ENCODE measurements around the gene ZBTB20. TPM values are rescaled to one million over a fixed set of nuclear protein-coding genes. Genes with fewer than 3 reads are reported as not detected.

Gene ZBTB20
- total and polyA plus RNA-seq, 10 of the 15 experiments (the other 5 are each of a cell fraction or from before 2014, with no cell fraction given), result 0.20 to 5.5 (median 2.2) TPM

GRCh38 chr3:114584734-114585371 lies 562.2 kb downstream of the ZBTB20 start:
- BruUV-seq (replicated peaks), result no TSS peak
- H3K9ac ChIP-seq (ENCODE audit: control insufficient read depth, insufficient read depth, low read length), result peak overlapping the region; percentile 39; the same call in 1 of the 2 replicates
- RAD21 ChIA-PET (ENCODE audit: unreplicated experiment), result no interaction called here
- no peak for TF ChIP-seq SMARCA5 (IDR thresholded peaks at IDR 0.05)
- TF ChIP-seq PAX5 (IDR thresholded peaks at IDR 0.05; ENCODE audit: borderline replicate concordance, low read depth, low read length), result no peak
- no peak for TF ChIP-seq FOXM1 (IDR thresholded peaks at IDR 0.05; ENCODE audit: low read depth, low read length)
- TF ChIP-seq NFYA (IDR thresholded peaks at IDR 0.05; ENCODE audit: borderline replicate concordance, low read depth, low read length), result no peak
- peak in 2 of 3 experiments; percentile 10 to 23; a peak in 3 of 6 replicates for TF ChIP-seq CTCF (IDR thresholded peaks at IDR 0.05 in 2 of 3, conservative IDR thresholded peaks at IDR 0.05 in 1 of 3; ENCODE audit: control insufficient read depth in 2 of 3, extremely low read depth in 1 of 3, insufficient read depth in 1 of 3, low read depth in 3 of 3, low read length in 3 of 3)
- no peak for TF ChIP-seq HDGF (IDR thresholded peaks at IDR 0.05)
- no peak for TF ChIP-seq WRNIP1 (IDR thresholded peaks at IDR 0.05; ENCODE audit: borderline replicate concordance, low read depth, low read length)
- no peak for TF ChIP-seq SKIL (IDR thresholded peaks at IDR 0.05; ENCODE audit: low read depth, poor library complexity, severe bottlenecking)
- TF ChIP-seq ZZZ3 (IDR thresholded peaks at IDR 0.05; ENCODE audit: control insufficient read depth, insufficient read length, low read depth), result no peak
- no peak for TF ChIP-seq ATF2 (IDR thresholded peaks at IDR 0.05; ENCODE audit: low read length)
- peak; percentile 41; the same call in 1 of the 2 replicates for TF ChIP-seq RAD21 (IDR thresholded peaks at IDR 0.05; ENCODE audit: insufficient read depth, low read depth, low read length)
- TF ChIP-seq FOXK2 (IDR thresholded peaks at IDR 0.05), result no peak
- TF ChIP-seq TAF1 (IDR thresholded peaks at IDR 0.05; ENCODE audit: borderline replicate concordance, low read depth, low read length), result no peak
- TF ChIP-seq CEBPZ (IDR thresholded peaks at IDR 0.05; ENCODE audit: low read depth, low read length), result no peak

More at GRCh38 chr3:114584734-114585371, 562.2 kb downstream of the ZBTB20 start:
- H3K79me2 ChIP-seq (ENCODE audit: control insufficient read depth, insufficient read depth, low read length), result no peaks in the 10 kb centered on the region
- 0 out of 2 replicates have a peak overlapping the region, but pooled peaks have one; percentile 0 for H3K4me3 ChIP-seq
- ATAC-seq, result peak; percentile 60
- POLR2A ChIA-PET, result no interaction called here
- no peaks in the 10 kb centered on the region for H3K27me3 ChIP-seq (replicated peaks in 1 of 2; ENCODE audit: control insufficient read depth in 2 of 2, insufficient read depth in 2 of 2, low read length in 1 of 2)
- H3K4me1 ChIP-seq (ENCODE audit: control insufficient read depth, insufficient read depth, low read length), result peaks cover 25% of the 10 kb centered on the region
- intact Hi-C loops (cut with micrococcal nuclease; ENCODE audit: unreplicated experiment), result no loop called here
- H4K20me1 ChIP-seq (ENCODE audit: control insufficient read depth, insufficient read depth), result no peaks in the 10 kb centered on the region
- H3K4me2 ChIP-seq (ENCODE audit: control insufficient read depth, insufficient read depth), result peak overlapping the region; percentile 77
- peak; percentile 15 for DNase-seq (ENCODE audit: low read depth, low spot score)
- SMC1A ChIA-PET (ENCODE audit: uncharacterized antibody, unreplicated experiment), result interaction anchor here (1.5 kb wide), 1 partner anchor 22 kb away, joined by 7 read pairs; no protein-coding TSS in a partner anchor
- 0 out of 2 replicates have a peak overlapping the region, but pooled peaks have one; percentile 25 for H3K27ac ChIP-seq (ENCODE audit: control insufficient read depth, insufficient read depth)
- no peaks in the 10 kb centered on the region for H3K9me3 ChIP-seq (replicated peaks; ENCODE audit: control insufficient read depth, insufficient read depth, low read length)
- peak overlapping the region; percentile 65 for H2AFZ ChIP-seq (ENCODE audit: control insufficient read depth, low read depth, low read length)
- FAIRE-seq, result no peak
- under 1% methylated on average over 6 of the region's 6 CpGs for WGBS (ENCODE audit: insufficient coverage, insufficient replicate concordance, low lambda C conversion rate, missing lambda C conversion rate)
- H3K36me3 ChIP-seq (ENCODE audit: control insufficient read depth in 2 of 2, insufficient read depth in 2 of 2, low read length in 1 of 2), result no peaks in the 10 kb centered on the region
- in situ Hi-C loops (cut with MboI), result no loop called here
- CTCF ChIA-PET, result interaction anchor here (1.1 to 1.9 kb wide), 3 partner anchors 58 to 166 kb away, joined by 3 to 4 read pairs (median 3); no protein-coding TSS in a partner anchor
